ENCODE results near the gene SLC10A1.

GRCh38 chr14:69811868-69812252 lies 14.8 kb upstream of the SLC10A1 start:
- TF ChIP-seq CTCF (conservative IDR thresholded peaks at IDR 0.05; ENCODE audit: low read length): no peak
- no peak for TF ChIP-seq EZH2phosphoT487 (IDR thresholded peaks at IDR 0.05; ENCODE audit: borderline replicate concordance)
